Measurements from ENCODE around the gene DNM1. TPM values are rescaled to one million over a fixed set of nuclear protein-coding genes. Genes with fewer than 3 reads are reported as not detected.

Gene DNM1
- total RNA-seq, 2 donors from 2014 or later = 2.0 to 7.7 TPM

GRCh38 chr9:128246471-128246870, 43.3 kb downstream of the DNM1 start:
- no peak for DNase-seq (ENCODE audit: low spot score)
- Histone ChIP-seq H3K36me3 (no peaks in the 10 kb centered on the region), H3K27ac (no peak overlapping the region), H3K27me3 (replicated peaks; ENCODE audit: insufficient read depth) (no peaks in the 10 kb centered on the region), H3K9me3 (no peaks in the 10 kb centered on the region), H3K4me1 (replicated peaks) (no peaks in the 10 kb centered on the region), H3K4me3 (no peak overlapping the region)
- WGBS = 88% methylated on average over 2 of the region's 2 CpGs
- intact Hi-C loops (cut with DNase I) = no loop called here
- no peak for TF ChIP-seq POLR2AphosphoS5 (IDR thresholded peaks at IDR 0.05)
- TF ChIP-seq, protein P1, sequence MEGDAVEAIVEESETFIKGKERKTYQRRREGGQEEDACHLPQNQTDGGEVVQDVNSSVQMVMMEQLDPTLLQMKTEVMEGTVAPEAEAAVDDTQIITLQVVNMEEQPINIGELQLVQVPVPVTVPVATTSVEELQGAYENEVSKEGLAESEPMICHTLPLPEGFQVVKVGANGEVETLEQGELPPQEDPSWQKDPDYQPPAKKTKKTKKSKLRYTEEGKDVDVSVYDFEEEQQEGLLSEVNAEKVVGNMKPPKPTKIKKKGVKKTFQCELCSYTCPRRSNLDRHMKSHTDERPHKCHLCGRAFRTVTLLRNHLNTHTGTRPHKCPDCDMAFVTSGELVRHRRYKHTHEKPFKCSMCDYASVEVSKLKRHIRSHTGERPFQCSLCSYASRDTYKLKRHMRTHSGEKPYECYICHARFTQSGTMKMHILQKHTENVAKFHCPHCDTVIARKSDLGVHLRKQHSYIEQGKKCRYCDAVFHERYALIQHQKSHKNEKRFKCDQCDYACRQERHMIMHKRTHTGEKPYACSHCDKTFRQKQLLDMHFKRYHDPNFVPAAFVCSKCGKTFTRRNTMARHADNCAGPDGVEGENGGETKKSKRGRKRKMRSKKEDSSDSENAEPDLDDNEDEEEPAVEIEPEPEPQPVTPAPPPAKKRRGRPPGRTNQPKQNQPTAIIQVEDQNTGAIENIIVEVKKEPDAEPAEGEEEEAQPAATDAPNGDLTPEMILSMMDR (IDR thresholded peaks at IDR 0.05) = no peak
- TF ChIP-seq POLR2A (IDR thresholded peaks at IDR 0.05) = no peak

DNA sequence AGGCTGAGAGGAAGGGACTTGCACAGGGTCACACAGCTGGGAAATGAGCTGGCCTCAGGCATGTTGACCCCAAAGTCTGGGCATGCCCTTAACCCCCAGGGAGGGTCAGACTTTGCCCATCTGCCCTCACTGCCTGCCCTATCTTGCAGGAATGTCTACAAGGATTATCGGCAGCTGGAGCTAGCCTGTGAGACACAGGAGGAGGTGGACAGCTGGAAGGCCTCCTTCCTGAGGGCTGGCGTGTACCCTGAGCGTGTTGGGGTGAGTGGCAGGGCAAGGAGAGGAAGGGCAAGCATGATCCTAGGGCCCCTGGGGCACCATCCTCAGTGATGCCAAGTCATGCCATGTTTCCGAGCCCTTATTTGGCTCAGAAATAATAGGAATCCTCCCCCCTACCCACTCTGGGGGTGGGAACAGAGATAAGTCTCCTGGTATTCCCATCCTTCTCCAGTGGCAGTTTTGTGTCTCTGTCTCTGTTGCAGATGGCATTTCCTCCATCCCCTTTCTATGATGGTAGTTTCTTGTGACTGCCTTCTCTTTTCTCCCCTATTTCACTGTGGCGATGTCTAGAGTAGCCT, 44.1 kb downstream of the DNM1 start:
- Histone ChIP-seq H3K9me3 (no peaks in the 10 kb centered on the region), H3K36me3 (no peaks in the 10 kb centered on the region), H3K27me3 (replicated peaks; ENCODE audit: insufficient read depth) (no peaks in the 10 kb centered on the region), H3K27ac (no peak overlapping the region), H3K4me3 (no peak overlapping the region), H3K4me1 (replicated peaks) (no peaks in the 10 kb centered on the region)
- TF ChIP-seq POLR2AphosphoS5 (IDR thresholded peaks at IDR 0.05) (no peak), POLR2A (IDR thresholded peaks at IDR 0.05) (no peak)
- TF ChIP-seq, protein P1 (IDR thresholded peaks at IDR 0.05) = no peak
- DNase-seq (ENCODE audit: low spot score) = no peak
- intact Hi-C loops (cut with DNase I) = no loop called here
- WGBS = 88% methylated on average over 5 of the region's 5 CpGs

GRCh38 chr9:128249558-128249907, 46.4 kb downstream of the DNM1 start:
- WGBS = 90% methylated on average over 8 of the region's 8 CpGs
- intact Hi-C loops (cut with DNase I) = no loop called here
- Histone ChIP-seq H3K9me3 (no peaks in the 10 kb centered on the region), H3K4me1 (replicated peaks) (no peaks in the 10 kb centered on the region), H3K27ac (no peak overlapping the region), H3K36me3 (no peaks in the 10 kb centered on the region), H3K4me3 (no peak overlapping the region), H3K27me3 (replicated peaks; ENCODE audit: insufficient read depth) (no peaks in the 10 kb centered on the region)
- TF ChIP-seq POLR2AphosphoS5 (IDR thresholded peaks at IDR 0.05) = no peak
- no peak for TF ChIP-seq POLR2A (IDR thresholded peaks at IDR 0.05)
- TF ChIP-seq, protein P1 (IDR thresholded peaks at IDR 0.05) = no peak
- no peak for DNase-seq (ENCODE audit: low spot score)

DNA sequence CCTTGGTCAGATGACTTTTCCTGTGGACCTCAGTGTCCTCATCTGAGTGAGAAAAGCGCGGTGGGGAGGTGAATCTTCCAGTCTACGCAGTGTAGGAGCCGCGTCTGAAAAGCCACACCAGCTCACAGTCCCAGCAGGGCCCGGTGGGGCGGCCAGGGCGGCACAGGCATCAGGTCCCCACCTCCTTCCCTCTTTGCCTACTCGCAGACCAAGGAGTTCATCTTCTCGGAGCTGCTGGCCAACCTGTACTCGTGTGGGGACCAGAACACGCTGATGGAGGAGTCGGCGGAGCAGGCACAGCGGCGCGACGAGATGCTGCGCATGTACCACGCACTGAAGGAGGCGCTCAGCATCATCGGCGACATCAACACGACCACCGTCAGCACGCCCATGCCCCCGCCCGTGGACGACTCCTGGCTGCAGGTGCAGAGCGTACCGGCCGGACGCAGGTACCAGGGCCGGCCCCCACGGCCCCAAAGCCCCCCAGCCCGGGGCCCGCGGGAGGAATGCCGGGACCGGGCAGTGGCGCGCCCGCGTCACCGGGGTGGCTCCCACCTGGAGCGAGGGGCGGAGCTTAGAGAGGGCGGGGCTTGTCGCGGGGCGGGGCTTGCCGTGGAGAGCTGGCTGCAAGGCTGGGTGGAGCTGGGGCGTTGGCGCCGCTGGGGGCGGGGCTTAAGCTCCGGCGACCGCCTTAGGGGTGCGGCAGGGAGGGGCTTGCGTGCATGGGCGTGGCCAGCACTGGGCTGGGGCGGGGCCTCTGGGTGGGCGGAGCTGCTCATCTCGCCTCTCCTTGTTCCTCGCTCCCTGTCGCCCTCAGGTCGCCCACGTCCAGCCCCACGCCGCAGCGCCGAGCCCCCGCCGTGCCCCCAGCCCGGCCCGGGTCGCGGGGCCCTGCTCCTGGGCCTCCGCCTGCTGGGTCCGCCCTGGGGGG, 47.0 kb downstream of the DNM1 start:
- TF ChIP-seq POLR2AphosphoS5 (IDR thresholded peaks at IDR 0.05) = peak; percentile 29
- TF ChIP-seq, protein P1 (IDR thresholded peaks at IDR 0.05) = no peak
- no peak for TF ChIP-seq POLR2A (IDR thresholded peaks at IDR 0.05)
- Histone ChIP-seq H3K27ac (peak overlapping the region; percentile 22 to 23), H3K4me1 (replicated peaks) (no peaks in the 10 kb centered on the region), H3K36me3 (no peaks in the 10 kb centered on the region), H3K9me3 (no peaks in the 10 kb centered on the region), H3K27me3 (replicated peaks; ENCODE audit: insufficient read depth) (no peaks in the 10 kb centered on the region), H3K4me3 (peak overlapping the region; percentile 28 to 32)
- 19% methylated on average over 58 of the region's 81 CpGs for WGBS
- DNase-seq (ENCODE audit: low spot score) = peak; percentile 95
- intact Hi-C loops (cut with DNase I) = no loop called here

All from prostate gland (tissue), 2 donors.